NCI-H446 treated with DMSO at 0.1 percent for 48 hours (cell line): ENCODE data around the gene MRGPRX2.

ENCODE experiments used
- DNase-seq: peaks from one replicate; lab custom pipeline; 2025; lab: John Stamatoyannopoulos, UW

Gene MRGPRX2

GRCh38 chr11:19075636-19076035 lies 15.1 kb upstream of the MRGPRX2 start:
- no peak for DNase-seq

GRCh38 chr11:19073454-19074415 lies 13.2 kb upstream of the MRGPRX2 start:
- DNase-seq: no peak

- DNase-seq: no peak
Measured at GRCh38 chr11:19072464-19072863, 11.9 kb upstream of the MRGPRX2 start.

GRCh38 chr11:19071255-19071654 lies 10.7 kb upstream of the MRGPRX2 start:
- DNase-seq: peak; percentile 67

GRCh38 chr11:19059833-19060232 lies 684 bp downstream of the MRGPRX2 start:
- DNase-seq: no peak

- no peak for DNase-seq
Measured at GRCh38 chr11:19055905-19056304, 4.6 kb downstream of the MRGPRX2 start.

GRCh38 chr11:19055016-19055415 lies 5.5 kb downstream of the MRGPRX2 start:
- DNase-seq: no peak

- DNase-seq: no peak
Measured at GRCh38 chr11:19053909-19054308, 6.6 kb downstream of the MRGPRX2 start.

- no peak for DNase-seq
Measured at GRCh38 chr11:19050281-19050680, 10.2 kb downstream of the MRGPRX2 start.

GRCh38 chr11:19049351-19049750 lies 11.2 kb downstream of the MRGPRX2 start:
- DNase-seq: no peak

GRCh38 chr11:19040051-19040450 lies 20.5 kb downstream of the MRGPRX2 start:
- DNase-seq: no peak

GRCh38 chr11:19039409-19039808 lies 21.1 kb downstream of the MRGPRX2 start:
- DNase-seq: no peak

- no peak for DNase-seq
Measured at GRCh38 chr11:19032990-19033389, 27.5 kb downstream of the MRGPRX2 start.

- DNase-seq: no peak
Measured at GRCh38 chr11:19027829-19028595, 32.5 kb downstream of the MRGPRX2 start.

- no peak for DNase-seq
Measured at GRCh38 chr11:19026862-19027261, 33.7 kb downstream of the MRGPRX2 start.

GRCh38 chr11:19025481-19026406 lies 34.8 kb downstream of the MRGPRX2 start:
- DNase-seq: no peak

- DNase-seq: no peak
Measured at GRCh38 chr11:19020831-19021230, 39.7 kb downstream of the MRGPRX2 start.

- no peak for DNase-seq
Measured at GRCh38 chr11:19018901-19019300, 41.6 kb downstream of the MRGPRX2 start.

- DNase-seq: no peak
Measured at GRCh38 chr11:19013181-19013857, 47.2 kb downstream of the MRGPRX2 start.

- DNase-seq: no peak
Measured at GRCh38 chr11:19012636-19013035, 47.9 kb downstream of the MRGPRX2 start.
